Endothelial cell (in vitro differentiated cells): ENCODE results near the gene QSER1. TPM values are rescaled to one million over a fixed set of nuclear protein-coding genes. Genes with fewer than 3 reads are reported as not detected.

Source experiments
- DNase-seq: peaks from one replicate; pipeline ENCODE4 v3.0.0; 2021; ENCODE audit warnings: low spot score
- H3K27ac Mint-ChIP-seq: one replicate; pipeline ENCODE4 v1.8.0; 2021; ENCODE audit warnings: mixed read lengths, inconsistent platforms; ENCODE audit not compliant: unreplicated experiment
- H3K27me3 Mint-ChIP-seq: one replicate; pipeline ENCODE4 v1.8.0; 2021; ENCODE audit warnings: mild to moderate bottlenecking, moderate library complexity, mixed read lengths, inconsistent platforms; ENCODE audit not compliant: unreplicated experiment
- H3K36me3 Mint-ChIP-seq: one replicate; pipeline ENCODE4 v1.8.0; 2021; ENCODE audit warnings: mild to moderate bottlenecking, low read depth, mixed read lengths, inconsistent platforms; ENCODE audit not compliant: unreplicated experiment
- H3K4me1 Mint-ChIP-seq: one replicate; pipeline ENCODE4 v1.8.0; 2021; ENCODE audit warnings: mild to moderate bottlenecking, mixed read lengths, inconsistent platforms; ENCODE audit not compliant: unreplicated experiment
- H3K4me3 Mint-ChIP-seq: one replicate; pipeline ENCODE4 v1.8.0; 2021; ENCODE audit warnings: mild to moderate bottlenecking, mixed read lengths, inconsistent platforms; ENCODE audit not compliant: unreplicated experiment
- H3K9me3 Mint-ChIP-seq: one replicate; pipeline ENCODE4 v1.8.0; 2021; ENCODE audit warnings: mixed read lengths, inconsistent platforms; ENCODE audit not compliant: unreplicated experiment
- CTCF ChIP-seq: fragments of 200-600 bp; sonication (generic); IDR thresholded peaks from one replicate; pipeline ENCODE4 v1.5.0; 2021; ENCODE audit warnings: antibody characterized with exemption; ENCODE audit not compliant: unreplicated experiment
- total RNA-seq: library from RNA; stranded (reverse); fragmentation: NEBNext Ultra II Directional; extraction: Animal tissue kit (Norgen Biotek cat#: 25700); gene quantifications from one replicate; pipeline ENCODE4 v1.2.1, GENCODE V29; 2021; ENCODE audit not compliant: unreplicated experiment

The QSER1 gene
- total RNA-seq, 1 donor from 2014 or later, result 57.4 TPM

GRCh38 chr11:32987851-32988250 is 95.2 kb downstream of the QSER1 start:
- Mint-ChIP-seq H3K36me3 (peaks cover 12% of the 10 kb centered on the region), H3K9me3 (peaks cover 9% of the 10 kb centered on the region), H3K27ac (no peak overlapping the region), H3K4me1 (no peaks in the 10 kb centered on the region), H3K4me3 (no peak overlapping the region), H3K27me3 (peaks cover 4% of the 10 kb centered on the region)
- TF ChIP-seq CTCF, result no peak
- DNase-seq, result no peak

- no peak overlapping the region for H3K27ac Mint-ChIP-seq
- no peak overlapping the region for H3K4me3 Mint-ChIP-seq
- TF ChIP-seq CTCF, result no peak
- H3K9me3 Mint-ChIP-seq, result peaks cover 9% of the 10 kb centered on the region
- no peaks in the 10 kb centered on the region for H3K4me1 Mint-ChIP-seq
- DNase-seq, result no peak
- peaks cover 12% of the 10 kb centered on the region for H3K36me3 Mint-ChIP-seq
- peaks cover 4% of the 10 kb centered on the region for H3K27me3 Mint-ChIP-seq
These were observed 97.9 kb downstream of the QSER1 start for GRCh38 chr11:32990481-32990880.

- Mint-ChIP-seq H3K9me3 (peaks cover 9% of the 10 kb centered on the region), H3K27me3 (peaks cover 4% of the 10 kb centered on the region), H3K27ac (no peak overlapping the region), H3K36me3 (peaks cover 12% of the 10 kb centered on the region), H3K4me1 (no peaks in the 10 kb centered on the region), H3K4me3 (no peak overlapping the region)
- no peak for DNase-seq
- TF ChIP-seq CTCF, result no peak
These were observed 98.8 kb downstream of the QSER1 start for GRCh38 chr11:32991427-32991826.

- Mint-ChIP-seq H3K27ac (no peak overlapping the region), H3K4me1 (no peaks in the 10 kb centered on the region), H3K9me3 (peaks cover 9% of the 10 kb centered on the region), H3K27me3 (peaks cover 3% of the 10 kb centered on the region), H3K36me3 (peaks cover 12% of the 10 kb centered on the region), H3K4me3 (no peak overlapping the region)
- TF ChIP-seq CTCF, result no peak
- DNase-seq, result no peak
These were observed 99.3 kb downstream of the QSER1 start for GRCh38 chr11:32991898-32992297.

GRCh38 chr11:33000181-33000580 is 107.6 kb downstream of the QSER1 start:
- H3K9me3 Mint-ChIP-seq, result no peaks in the 10 kb centered on the region
- TF ChIP-seq CTCF, result no peak
- no peak for DNase-seq
- H3K27ac Mint-ChIP-seq, result no peak overlapping the region
- H3K4me3 Mint-ChIP-seq, result no peak overlapping the region
- H3K4me1 Mint-ChIP-seq, result peaks cover 8% of the 10 kb centered on the region
- H3K36me3 Mint-ChIP-seq, result no peaks in the 10 kb centered on the region
- peaks cover 3% of the 10 kb centered on the region for H3K27me3 Mint-ChIP-seq
